Uterus (tissue), 2 donors: ENCODE measurements around the gene ANP32A.

ENCODE experiments used
- CTCF ChIP-seq, 4 experiments: fragments of 200-600 bp in 2 of 4; fragments of 450-650 bp in 2 of 4; sonication (generic) in 2 of 4; IDR thresholded peaks; one replicate each; pipeline ENCODE4 v1.5.1; 2016 to 2019; ENCODE audit warnings: antibody characterized with exemption in 4 of 4, mild to moderate bottlenecking in 2 of 4, moderate library complexity in 1 of 4
- POLR2A ChIP-seq, 2 donors: fragments of 450-650 bp; IDR thresholded peaks; one replicate each; pipeline ENCODE4 v1.6.1; 2016; ENCODE audit warnings: antibody characterized with exemption in 2 of 2, mild to moderate bottlenecking in 1 of 2, moderate library complexity in 1 of 2

- TF ChIP-seq CTCF (IDR thresholded peaks at IDR 0.05), result no peak
- TF ChIP-seq POLR2A (IDR thresholded peaks at IDR 0.05), result no peak
These were observed 88.2 kb downstream of the ANP32A start for GRCh38 chr15:68732451-68732850.
